ENCODE data around the gene FLT1. TPM values are rescaled to one million over a fixed set of nuclear protein-coding genes. Genes with fewer than 3 reads are reported as not detected.
A peak's percentile ranks its signal among the peaks of the same experiment; 100 is the strongest.

The FLT1 gene
- total and polyA plus RNA-seq, 2 of the 13 experiments (the other 11 are each of a cell fraction or from before 2014, with no cell fraction given): 0.02 TPM; not detected in 1

DNA sequence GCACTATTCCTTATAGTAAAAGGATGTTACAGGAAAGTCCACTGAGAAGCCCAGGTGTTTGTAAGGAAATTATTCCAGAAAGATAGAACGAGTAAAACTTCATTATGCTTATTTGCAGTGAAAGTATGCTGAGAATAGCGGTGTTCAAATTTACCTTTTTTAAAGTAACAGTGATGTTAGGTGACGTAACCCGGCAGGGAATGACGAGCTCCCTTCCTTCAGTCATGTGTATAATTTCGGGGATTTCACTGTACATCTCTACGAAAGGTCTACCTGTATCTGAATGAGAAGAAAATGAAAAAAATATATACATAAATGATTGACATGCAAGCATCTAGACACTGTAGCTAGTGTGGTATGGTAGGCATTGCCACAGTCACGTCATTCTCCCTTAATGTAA, 56.9 kb downstream of the FLT1 start:
- Histone ChIP-seq H4K20me1 (ENCODE audit: insufficient read depth, low read length) (no peaks in the 10 kb centered on the region), H2AFZ (ENCODE audit: low read length) (no peak overlapping the region), H3K4me2 (ENCODE audit: low read depth, low read length) (no peak overlapping the region), H3K79me2 (ENCODE audit: insufficient read depth, low read length) (no peaks in the 10 kb centered on the region), H3K27me3 (ENCODE audit: control insufficient read depth in 1 of 2, insufficient read depth in 2 of 2, low read length in 2 of 2) (peaks cover 0 to 22% of the 10 kb centered on the region in 2 experiments; a peak in 1 of 5 replicates), H3K9ac (ENCODE audit: insufficient read depth, low read depth, low read length) (no peak overlapping the region), H3K4me1 (ENCODE audit: insufficient read depth, low read length) (no peaks in the 10 kb centered on the region), H3K4me3 (replicated peaks in 1 of 3; ENCODE audit: insufficient read depth in 1 of 3, low read depth in 2 of 3, low read length in 3 of 3) (no peak overlapping the region), H3K27ac (ENCODE audit: extremely low read length, insufficient read depth, low read length) (no peak overlapping the region), H3K36me3 (replicated peaks in 1 of 2; ENCODE audit: control insufficient read depth in 1 of 2, insufficient read depth in 2 of 2, low read length in 2 of 2) (no peaks in the 10 kb centered on the region), H3K9me3 (ENCODE audit: low read length) (no peaks in the 10 kb centered on the region)
- intact Hi-C loops (cut with micrococcal nuclease; ENCODE audit: unreplicated experiment): no loop called here
- WGBS (ENCODE audit: low lambda C conversion rate): 18% methylated on average over 8 of the region's 8 CpGs
- DNase-seq (ENCODE audit: low spot score) (no peak), FAIRE-seq (no peak), ATAC-seq (no peak)
- peak; percentile 50 for TF ChIP-seq ATF7 (IDR thresholded peaks at IDR 0.05)
- no peak for TF ChIP-seq ATF7 (CRISPR knock-in tag; IDR thresholded peaks at IDR 0.05)
- TF ChIP-seq CREB1 (IDR thresholded peaks at IDR 0.05): peak; percentile 52
- no peak for TF ChIP-seq CREB1 (CRISPR knock-in tag; IDR thresholded peaks at IDR 0.05)
- TF ChIP-seq CHD4 (IDR thresholded peaks at IDR 0.05; ENCODE audit: borderline replicate concordance, low read length): no peak
- in situ Hi-C loops (cut with HindIII; ENCODE audit: extremely low pct_ligation_motif_present, low pct_unique_long_range_greater_than_20kb): no loop called here
- BruUV-seq (replicated peaks): no TSS peak
- ChIA-PET CTCF (ENCODE audit: low intra/inter-chr PET ratio, low total read pairs) (no interaction called here), POLR2A (no interaction called here)

DNA sequence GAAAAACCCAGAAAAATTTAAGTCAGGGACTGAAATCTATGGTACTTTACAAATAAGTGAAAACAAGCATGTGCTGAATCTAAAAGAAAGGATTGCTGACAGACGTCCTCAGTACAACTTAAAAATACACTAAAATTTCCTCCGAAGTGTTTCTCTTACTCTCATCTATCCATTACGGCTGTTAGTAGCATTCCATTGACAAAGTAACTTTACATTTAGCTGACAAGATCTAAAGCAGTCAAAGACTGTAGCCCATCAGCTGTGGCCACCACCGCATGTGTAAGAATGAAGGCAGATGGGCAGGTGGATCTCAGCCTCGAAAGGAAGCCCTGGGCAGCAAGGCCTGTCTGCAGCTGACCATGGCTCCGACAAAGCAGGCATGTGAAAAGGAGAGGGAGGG, 59.0 kb downstream of the FLT1 start:
- H3K36me3 ChIP-seq (replicated peaks in 1 of 2; ENCODE audit: control insufficient read depth in 1 of 2, insufficient read depth in 2 of 2, low read length in 2 of 2): no peaks in the 10 kb centered on the region
- POLR2A ChIA-PET: no interaction called here
- no peaks in the 10 kb centered on the region for H3K79me2 ChIP-seq (ENCODE audit: insufficient read depth, low read length)
- CTCF ChIA-PET (ENCODE audit: low intra/inter-chr PET ratio, low total read pairs): no interaction called here
- H3K9ac ChIP-seq (ENCODE audit: insufficient read depth, low read depth, low read length): no peak overlapping the region
- no peaks in the 10 kb centered on the region for H3K4me1 ChIP-seq (ENCODE audit: insufficient read depth, low read length)
- 19% methylated on average over 6 of the region's 6 CpGs for WGBS (ENCODE audit: low lambda C conversion rate)
- no peak overlapping the region for H3K4me2 ChIP-seq (ENCODE audit: low read depth, low read length)
- no peak for FAIRE-seq
- DNase-seq (ENCODE audit: low spot score): no peak
- H4K20me1 ChIP-seq (ENCODE audit: insufficient read depth, low read length): no peaks in the 10 kb centered on the region
- H3K27me3 ChIP-seq (ENCODE audit: control insufficient read depth in 1 of 2, insufficient read depth in 2 of 2, low read length in 2 of 2): peaks cover 0 to 22% of the 10 kb centered on the region in 2 experiments; a peak in 1 of 5 replicates
- H2AFZ ChIP-seq (ENCODE audit: low read length): no peak overlapping the region
- ATAC-seq: no peak
- H3K9me3 ChIP-seq (ENCODE audit: low read length): no peaks in the 10 kb centered on the region
- no peak overlapping the region for H3K27ac ChIP-seq (ENCODE audit: extremely low read length, insufficient read depth, low read length)
- intact Hi-C loops (cut with micrococcal nuclease; ENCODE audit: unreplicated experiment): no loop called here
- H3K4me3 ChIP-seq (replicated peaks in 1 of 3; ENCODE audit: insufficient read depth in 1 of 3, low read depth in 2 of 3, low read length in 3 of 3): no peak overlapping the region
- in situ Hi-C loops (cut with HindIII; ENCODE audit: extremely low pct_ligation_motif_present, low pct_unique_long_range_greater_than_20kb): no loop called here
- no TSS peak for BruUV-seq (replicated peaks)
- no peak for TF ChIP-seq ZNF335 (CRISPR knock-in tag; IDR thresholded peaks at IDR 0.05)
- no peak for TF ChIP-seq JARID2 (CRISPR knock-in tag; IDR thresholded peaks at IDR 0.05; ENCODE audit: insufficient replicate concordance)
- TF ChIP-seq ZNF292 (CRISPR knock-in tag; IDR thresholded peaks at IDR 0.05; ENCODE audit: borderline replicate concordance, low read depth): no peak
- no peak for TF ChIP-seq MED8 (CRISPR knock-in tag; IDR thresholded peaks at IDR 0.05; ENCODE audit: insufficient replicate concordance)
- no peak for TF ChIP-seq RCOR2 (CRISPR knock-in tag; IDR thresholded peaks at IDR 0.05)
- TF ChIP-seq ELF1 (CRISPR knock-in tag; IDR thresholded peaks at IDR 0.05): no peak
- no peak for TF ChIP-seq TCF7 (IDR thresholded peaks at IDR 0.05; ENCODE audit: low read depth)
- TF ChIP-seq, protein P1, sequence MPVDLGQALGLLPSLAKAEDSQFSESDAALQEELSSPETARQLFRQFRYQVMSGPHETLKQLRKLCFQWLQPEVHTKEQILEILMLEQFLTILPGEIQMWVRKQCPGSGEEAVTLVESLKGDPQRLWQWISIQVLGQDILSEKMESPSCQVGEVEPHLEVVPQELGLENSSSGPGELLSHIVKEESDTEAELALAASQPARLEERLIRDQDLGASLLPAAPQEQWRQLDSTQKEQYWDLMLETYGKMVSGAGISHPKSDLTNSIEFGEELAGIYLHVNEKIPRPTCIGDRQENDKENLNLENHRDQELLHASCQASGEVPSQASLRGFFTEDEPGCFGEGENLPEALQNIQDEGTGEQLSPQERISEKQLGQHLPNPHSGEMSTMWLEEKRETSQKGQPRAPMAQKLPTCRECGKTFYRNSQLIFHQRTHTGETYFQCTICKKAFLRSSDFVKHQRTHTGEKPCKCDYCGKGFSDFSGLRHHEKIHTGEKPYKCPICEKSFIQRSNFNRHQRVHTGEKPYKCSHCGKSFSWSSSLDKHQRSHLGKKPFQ (CRISPR knock-in tag; IDR thresholded peaks at IDR 0.05; ENCODE audit: insufficient replicate concordance): no peak
- TF ChIP-seq, protein P2, sequence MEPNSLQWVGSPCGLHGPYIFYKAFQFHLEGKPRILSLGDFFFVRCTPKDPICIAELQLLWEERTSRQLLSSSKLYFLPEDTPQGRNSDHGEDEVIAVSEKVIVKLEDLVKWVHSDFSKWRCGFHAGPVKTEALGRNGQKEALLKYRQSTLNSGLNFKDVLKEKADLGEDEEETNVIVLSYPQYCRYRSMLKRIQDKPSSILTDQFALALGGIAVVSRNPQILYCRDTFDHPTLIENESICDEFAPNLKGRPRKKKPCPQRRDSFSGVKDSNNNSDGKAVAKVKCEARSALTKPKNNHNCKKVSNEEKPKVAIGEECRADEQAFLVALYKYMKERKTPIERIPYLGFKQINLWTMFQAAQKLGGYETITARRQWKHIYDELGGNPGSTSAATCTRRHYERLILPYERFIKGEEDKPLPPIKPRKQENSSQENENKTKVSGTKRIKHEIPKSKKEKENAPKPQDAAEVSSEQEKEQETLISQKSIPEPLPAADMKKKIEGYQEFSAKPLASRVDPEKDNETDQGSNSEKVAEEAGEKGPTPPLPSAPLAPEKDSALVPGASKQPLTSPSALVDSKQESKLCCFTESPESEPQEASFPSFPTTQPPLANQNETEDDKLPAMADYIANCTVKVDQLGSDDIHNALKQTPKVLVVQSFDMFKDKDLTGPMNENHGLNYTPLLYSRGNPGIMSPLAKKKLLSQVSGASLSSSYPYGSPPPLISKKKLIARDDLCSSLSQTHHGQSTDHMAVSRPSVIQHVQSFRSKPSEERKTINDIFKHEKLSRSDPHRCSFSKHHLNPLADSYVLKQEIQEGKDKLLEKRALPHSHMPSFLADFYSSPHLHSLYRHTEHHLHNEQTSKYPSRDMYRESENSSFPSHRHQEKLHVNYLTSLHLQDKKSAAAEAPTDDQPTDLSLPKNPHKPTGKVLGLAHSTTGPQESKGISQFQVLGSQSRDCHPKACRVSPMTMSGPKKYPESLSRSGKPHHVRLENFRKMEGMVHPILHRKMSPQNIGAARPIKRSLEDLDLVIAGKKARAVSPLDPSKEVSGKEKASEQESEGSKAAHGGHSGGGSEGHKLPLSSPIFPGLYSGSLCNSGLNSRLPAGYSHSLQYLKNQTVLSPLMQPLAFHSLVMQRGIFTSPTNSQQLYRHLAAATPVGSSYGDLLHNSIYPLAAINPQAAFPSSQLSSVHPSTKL (CRISPR knock-in tag; IDR thresholded peaks at IDR 0.05): no peak
- TF ChIP-seq EHMT2 (IDR thresholded peaks at IDR 0.05; ENCODE audit: borderline replicate concordance, low read depth, low read length): no peak
